Prostate gland (tissue), 2 donors: ENCODE results near the gene TET3. TPM values are rescaled to one million over a fixed set of nuclear protein-coding genes. Genes with fewer than 3 reads are reported as not detected.

Experiments used
- DNase-seq: peaks from one replicate; pipeline ENCODE4 v3.0.0-alpha.2; 2019; ENCODE audit warnings: low spot score
- H3K27ac ChIP-seq, 2 donors: fragments of 200-600 bp; sonication (generic); 2 replicates each; pipeline ENCODE4 v1.5.1; 2017 to 2019
- H3K27me3 ChIP-seq: fragments of 200-600 bp; sonication (generic); replicated peaks from 2 replicates; pipeline ENCODE4 v1.5.1; 2019; ENCODE audit not compliant: insufficient read depth
- H3K36me3 ChIP-seq, 2 donors: fragments of 200-600 bp; sonication (generic); 1 replicate in 1 of 2; 2 replicates in 1 of 2; pipeline versions ENCODE4 v1.5.1 to v1.8.1; 2017 to 2019
- H3K4me1 ChIP-seq: fragments of 200-600 bp; sonication (generic); replicated peaks from 2 replicates; pipeline ENCODE4 v1.5.1; 2019
- H3K4me3 ChIP-seq, 2 donors: fragments of 200-600 bp; sonication (generic); 2 replicates each; pipeline ENCODE4 v1.5.1; 2017 to 2019
- H3K9me3 ChIP-seq: fragments of 200-600 bp; sonication (generic); 2 replicates; pipeline ENCODE4 v1.5.1; 2017
- CTCF ChIP-seq, 4 experiments: fragments of 200-600 bp in 2 of 4; fragments of 450-650 bp in 2 of 4; sonication (generic) in 2 of 4; IDR thresholded peaks; 1 replicate in 3 of 4; 2 replicates in 1 of 4; pipeline ENCODE4 v1.5.1; 2016 to 2019; ENCODE audit warnings: antibody characterized with exemption in 4 of 4, mild to moderate bottlenecking in 2 of 4, moderate library complexity in 2 of 4
- POLR2A ChIP-seq: fragments of 450-650 bp; IDR thresholded peaks from one replicate; pipeline ENCODE4 v1.6.1; 2016; ENCODE audit warnings: antibody characterized with exemption, mild to moderate bottlenecking
- POLR2AphosphoS5 ChIP-seq: sonication (generic); formaldehyde crosslinking; IDR thresholded peaks from one replicate; pipeline ENCODE4 v1.6.1; 2017; ENCODE audit warnings: antibody characterized with exemption
- WGBS: methylation state at CpG from one replicate; pipeline ENCODE4 v1.1.5; 2018; 5-methylcytosine and 5-hydroxymethylcytosine counted together
- intact Hi-C: fragments of 100-400 bp; cut with DNase I; formaldehyde crosslinking; loops from one replicate; pipeline ENCODE4 v1.14.2; 2022
- total RNA-seq, 2 donors: library from RNA; depleted of rRNA; stranded (reverse); fragments of >200 nt; gene quantifications; one replicate each; pipeline ENCODE4 v1.1.0, GENCODE V29; 2016

The TET3 gene
- total RNA-seq, 2 donors from 2014 or later = 12.8 to 13.8 TPM

GRCh38 chr2:73998933-73999332, 14.2 kb downstream of the TET3 start:
- H3K27me3 ChIP-seq = no peaks in the 10 kb centered on the region
- no peaks in the 10 kb centered on the region for H3K9me3 ChIP-seq
- no peak overlapping the region for H3K4me3 ChIP-seq
- no peaks in the 10 kb centered on the region for H3K36me3 ChIP-seq
- 85% methylated on average over 4 of the region's 4 CpGs for WGBS
- intact Hi-C loops = loop anchor here (5.0 kb wide), 1 partner anchor 62 kb away; no protein-coding TSS in a partner anchor
- no peak overlapping the region for H3K27ac ChIP-seq
- no peak for TF ChIP-seq POLR2A
- no peak for TF ChIP-seq POLR2AphosphoS5
- TF ChIP-seq CTCF (IDR thresholded peaks at IDR 0.05) = no peak
- H3K4me1 ChIP-seq = peaks cover 7% of the 10 kb centered on the region
- DNase-seq = no peak

GRCh38 chr2:73999881-74000597, 15.3 kb downstream of the TET3 start:
- H3K4me3 ChIP-seq = no peak overlapping the region
- H3K4me1 ChIP-seq = peaks cover 12% of the 10 kb centered on the region
- TF ChIP-seq POLR2A (no peak), POLR2AphosphoS5 (peak; percentile 69)
- intact Hi-C loops = loop anchor here (5.0 kb wide), 1 partner anchor 63 kb away; no protein-coding TSS in a partner anchor
- no peak overlapping the region for H3K27ac ChIP-seq
- H3K27me3 ChIP-seq = no peaks in the 10 kb centered on the region
- H3K9me3 ChIP-seq = no peaks in the 10 kb centered on the region
- 25% methylated on average over 10 of the region's 10 CpGs for whole genome bisulfite sequencing
- peak; percentile 54 for DNase-seq
- H3K36me3 ChIP-seq = no peaks in the 10 kb centered on the region

GRCh38 chr2:74000666-74001065, 16.0 kb downstream of the TET3 start:
- Histone ChIP-seq H3K4me3 (no peak overlapping the region), H3K9me3 (no peaks in the 10 kb centered on the region), H3K27ac (peak overlapping the region in 1 of 2 donors; percentile 5), H3K36me3 (no peaks in the 10 kb centered on the region), H3K4me1 (peaks cover 12% of the 10 kb centered on the region), H3K27me3 (no peaks in the 10 kb centered on the region)
- no peak for TF ChIP-seq POLR2AphosphoS5
- TF ChIP-seq CTCF (IDR thresholded peaks at IDR 0.05) = no peak
- no peak for TF ChIP-seq POLR2A
- 51% methylated on average over 5 of the region's 5 CpGs for WGBS
- no peak for DNase-seq
- intact Hi-C loops = no loop called here

GRCh38 chr2:74001121-74001520, 16.4 kb downstream of the TET3 start:
- 76% methylated on average over 4 of the region's 4 CpGs for WGBS
- intact Hi-C loops = no loop called here
- no peak for TF ChIP-seq POLR2A
- no peak for TF ChIP-seq CTCF (IDR thresholded peaks at IDR 0.05)
- no peak for TF ChIP-seq POLR2AphosphoS5
- Histone ChIP-seq H3K4me1 (peaks cover 12% of the 10 kb centered on the region), H3K27me3 (no peaks in the 10 kb centered on the region), H3K9me3 (no peaks in the 10 kb centered on the region), H3K27ac (peak overlapping the region in 1 of 2 donors; percentile 5), H3K36me3 (no peaks in the 10 kb centered on the region), H3K4me3 (no peak overlapping the region)
- DNase-seq = no peak

GRCh38 chr2:74001781-74002504, 17.2 kb downstream of the TET3 start:
- H3K27me3 ChIP-seq = no peaks in the 10 kb centered on the region
- peaks cover 12% of the 10 kb centered on the region for H3K4me1 ChIP-seq
- no peak for DNase-seq
- peak overlapping the region; percentile 55 to 61 for H3K27ac ChIP-seq
- 17% methylated on average over 20 of the region's 24 CpGs for WGBS
- H3K9me3 ChIP-seq = no peaks in the 10 kb centered on the region
- no peaks in the 10 kb centered on the region for H3K36me3 ChIP-seq
- no peak for TF ChIP-seq POLR2AphosphoS5
- TF ChIP-seq CTCF (IDR thresholded peaks at IDR 0.05) = no peak
- no peak for TF ChIP-seq POLR2A
- peak overlapping the region; percentile 47 to 49 for H3K4me3 ChIP-seq
- intact Hi-C loops = no loop called here
